CD4-positive, alpha-beta T cell treated with Interferon gamma for 1 hour (primary cell): ENCODE data around the gene SSNA1.
A peak's percentile ranks its signal among the peaks of the same experiment; 100 is the strongest.

Experiments used
- DNase-seq: peaks from one replicate; pipeline ENCODE4 v3.0.0-alpha.2; 2020

The SSNA1 gene

GRCh38 chr9:137156567-137157375 lies 31.7 kb upstream of the SSNA1 start:
- DNase-seq = peak; percentile 27

DNA sequence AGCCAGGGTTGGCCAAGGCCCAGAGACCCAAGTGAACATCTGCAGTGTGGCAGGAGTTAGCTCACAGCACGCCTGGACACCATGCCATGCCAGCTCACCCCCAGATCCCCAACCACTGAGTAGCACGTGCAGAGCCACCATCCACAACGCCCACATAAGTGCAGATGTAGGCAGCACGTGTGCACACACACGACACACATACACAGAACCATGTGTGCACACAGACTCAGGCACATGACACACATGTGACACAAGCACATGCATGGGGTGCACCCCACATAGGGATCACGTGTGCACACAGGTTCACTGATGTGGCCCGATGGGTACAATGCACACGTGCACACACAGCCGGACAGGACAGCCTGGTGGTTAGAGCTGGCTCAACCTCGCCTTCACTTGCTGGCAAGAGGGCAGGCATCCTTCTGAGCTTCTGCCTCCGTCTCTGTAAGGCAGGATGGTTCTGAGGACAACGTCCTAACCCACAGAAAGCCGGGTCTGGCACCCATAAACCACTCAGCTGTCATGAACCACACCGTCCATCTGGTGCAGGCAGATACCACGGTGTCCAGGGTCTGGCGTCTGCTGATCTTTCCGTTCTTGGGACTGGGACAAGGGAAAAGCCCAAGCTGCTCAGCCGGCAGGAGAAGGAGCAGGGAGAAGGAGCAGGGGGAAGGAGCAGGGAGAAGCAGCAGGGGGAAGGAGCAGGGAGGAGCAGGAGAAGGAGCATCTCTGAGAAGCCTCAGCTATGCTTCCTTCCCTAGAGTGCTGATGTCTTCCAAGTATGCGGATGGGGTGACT lies 30.7 kb upstream of the SSNA1 start:
- no peak for DNase-seq

- no peak for DNase-seq
These were observed 29.9 kb upstream of the SSNA1 start for GRCh38 chr9:137158625-137159024.

GRCh38 chr9:137159105-137160053 lies 29.1 kb upstream of the SSNA1 start:
- DNase-seq = no peak

GRCh38 chr9:137160054-137160425 lies 28.4 kb upstream of the SSNA1 start:
- no peak for DNase-seq

GRCh38 chr9:137160716-137161557 lies 27.5 kb upstream of the SSNA1 start:
- DNase-seq = no peak

GRCh38 chr9:137161558-137162486 lies 26.7 kb upstream of the SSNA1 start:
- DNase-seq = no peak

GRCh38 chr9:137162505-137163364 lies 25.7 kb upstream of the SSNA1 start:
- no peak for DNase-seq

DNA sequence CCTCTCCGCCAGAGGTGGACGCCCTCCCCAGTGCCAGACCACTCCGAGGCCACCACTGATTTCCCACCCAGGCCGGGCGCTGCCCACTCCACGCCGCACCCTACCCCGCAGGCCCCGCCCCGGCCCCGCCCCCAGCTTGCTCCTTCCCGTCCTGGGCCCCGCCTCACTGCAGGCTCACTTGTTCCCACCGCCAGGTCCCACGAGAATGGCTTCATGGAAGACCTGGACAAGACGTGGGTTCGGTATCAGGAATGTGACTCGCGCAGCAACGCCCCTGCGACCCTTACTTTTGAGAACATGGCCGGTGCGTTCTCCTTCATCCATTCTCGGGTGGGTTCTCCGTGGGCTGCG lies 25.1 kb upstream of the SSNA1 start:
- no peak for DNase-seq

- DNase-seq = no peak
These were observed 24.7 kb upstream of the SSNA1 start for GRCh38 chr9:137163805-137164204.

GRCh38 chr9:137164370-137165249 lies 23.9 kb upstream of the SSNA1 start:
- no peak for DNase-seq

- no peak for DNase-seq
These were observed 23.1 kb upstream of the SSNA1 start for GRCh38 chr9:137165250-137165836.

GRCh38 chr9:137166380-137167229 lies 21.9 kb upstream of the SSNA1 start:
- DNase-seq = no peak

- no peak for DNase-seq
These were observed 21.2 kb upstream of the SSNA1 start for GRCh38 chr9:137167277-137167746.

- DNase-seq = no peak
These were observed 20.5 kb upstream of the SSNA1 start for GRCh38 chr9:137167747-137168572.

DNA sequence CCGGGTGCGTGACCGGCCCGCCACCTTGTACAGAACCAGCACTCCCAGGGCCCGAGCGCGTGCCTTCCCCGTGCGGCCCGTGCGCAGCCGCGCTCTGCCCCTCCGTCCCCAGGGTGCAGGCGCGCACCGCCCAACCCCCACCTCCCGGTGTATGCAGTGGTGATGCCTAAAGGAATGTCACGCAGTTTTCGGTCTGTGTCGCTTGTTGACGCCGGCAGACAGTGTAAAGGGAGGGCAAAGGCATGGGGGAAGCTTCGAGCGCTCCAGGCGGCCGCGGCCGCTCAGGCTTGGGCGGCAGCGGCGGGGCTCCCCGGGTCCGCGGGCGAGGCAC lies 19.9 kb upstream of the SSNA1 start:
- no peak for DNase-seq
